ENCODE results near the gene SLC16A8.

DNA sequence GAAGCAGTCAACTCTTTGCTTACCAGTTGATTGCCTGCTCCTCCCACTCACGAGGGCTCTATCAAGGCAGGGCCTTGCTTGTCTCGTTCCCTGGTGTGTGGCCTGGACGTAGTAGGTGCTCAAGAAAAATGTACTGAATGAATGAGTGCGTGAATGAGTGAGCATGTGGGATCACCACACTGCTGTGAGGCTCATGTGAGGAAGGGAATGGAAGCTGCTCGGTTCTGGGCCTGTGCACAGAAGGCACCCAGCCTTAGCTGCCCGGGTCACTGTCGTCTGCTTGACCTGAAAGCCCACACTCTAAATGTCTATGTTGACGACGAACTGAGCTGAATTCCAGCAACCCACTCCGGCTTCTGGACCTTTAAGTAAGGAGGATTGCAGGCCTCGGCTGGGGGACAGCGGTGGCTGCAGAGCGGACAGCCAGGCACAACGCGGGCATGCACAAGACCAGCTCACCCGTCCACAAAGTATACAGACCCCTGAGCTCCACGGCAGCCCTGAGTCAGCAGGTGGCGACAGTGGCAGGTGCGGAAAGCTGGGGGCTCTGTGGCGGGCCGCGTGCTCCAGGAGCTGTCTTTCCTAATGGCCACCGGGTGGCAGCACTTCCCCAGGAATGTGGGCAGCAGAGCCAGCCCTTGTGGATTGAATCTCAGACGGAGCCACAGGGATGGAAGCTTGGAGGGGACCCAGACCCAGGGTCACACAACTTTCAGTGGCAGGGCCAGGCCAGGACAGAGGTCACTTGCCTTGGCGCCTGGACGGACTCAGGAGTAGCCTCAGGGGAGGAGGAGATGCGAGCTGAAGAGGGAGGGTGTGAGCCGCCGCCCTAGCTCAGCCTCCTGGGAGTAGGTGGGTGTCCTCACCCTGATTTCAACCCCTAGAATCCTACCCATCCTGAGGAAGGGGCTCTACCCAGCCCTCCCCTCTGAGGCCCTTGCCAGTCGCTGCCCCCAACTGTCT lies 31.8 kb downstream of the SLC16A8 start:
- TF ChIP-seq, protein P1, sequence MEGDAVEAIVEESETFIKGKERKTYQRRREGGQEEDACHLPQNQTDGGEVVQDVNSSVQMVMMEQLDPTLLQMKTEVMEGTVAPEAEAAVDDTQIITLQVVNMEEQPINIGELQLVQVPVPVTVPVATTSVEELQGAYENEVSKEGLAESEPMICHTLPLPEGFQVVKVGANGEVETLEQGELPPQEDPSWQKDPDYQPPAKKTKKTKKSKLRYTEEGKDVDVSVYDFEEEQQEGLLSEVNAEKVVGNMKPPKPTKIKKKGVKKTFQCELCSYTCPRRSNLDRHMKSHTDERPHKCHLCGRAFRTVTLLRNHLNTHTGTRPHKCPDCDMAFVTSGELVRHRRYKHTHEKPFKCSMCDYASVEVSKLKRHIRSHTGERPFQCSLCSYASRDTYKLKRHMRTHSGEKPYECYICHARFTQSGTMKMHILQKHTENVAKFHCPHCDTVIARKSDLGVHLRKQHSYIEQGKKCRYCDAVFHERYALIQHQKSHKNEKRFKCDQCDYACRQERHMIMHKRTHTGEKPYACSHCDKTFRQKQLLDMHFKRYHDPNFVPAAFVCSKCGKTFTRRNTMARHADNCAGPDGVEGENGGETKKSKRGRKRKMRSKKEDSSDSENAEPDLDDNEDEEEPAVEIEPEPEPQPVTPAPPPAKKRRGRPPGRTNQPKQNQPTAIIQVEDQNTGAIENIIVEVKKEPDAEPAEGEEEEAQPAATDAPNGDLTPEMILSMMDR (IDR thresholded peaks at IDR 0.05; ENCODE audit: low read length) = peak; percentile 97
- TF ChIP-seq EZH2 (IDR thresholded peaks at IDR 0.05; ENCODE audit: borderline replicate concordance, low read length) = no peak

Data from OCI-LY1 (cell line).